Measurements from ENCODE around the gene RFC1. TPM values are rescaled to one million over a fixed set of nuclear protein-coding genes. Genes with fewer than 3 reads are reported as not detected.
"Not testable (repeated sequence)": the region's sequence is repeated elsewhere in the genome, so short reads cannot be mapped to it uniquely, and the experiment has no call there.

The RFC1 gene
- polyA plus RNA-seq, 1 donor from 2014 or later = 20.7 TPM

DNA sequence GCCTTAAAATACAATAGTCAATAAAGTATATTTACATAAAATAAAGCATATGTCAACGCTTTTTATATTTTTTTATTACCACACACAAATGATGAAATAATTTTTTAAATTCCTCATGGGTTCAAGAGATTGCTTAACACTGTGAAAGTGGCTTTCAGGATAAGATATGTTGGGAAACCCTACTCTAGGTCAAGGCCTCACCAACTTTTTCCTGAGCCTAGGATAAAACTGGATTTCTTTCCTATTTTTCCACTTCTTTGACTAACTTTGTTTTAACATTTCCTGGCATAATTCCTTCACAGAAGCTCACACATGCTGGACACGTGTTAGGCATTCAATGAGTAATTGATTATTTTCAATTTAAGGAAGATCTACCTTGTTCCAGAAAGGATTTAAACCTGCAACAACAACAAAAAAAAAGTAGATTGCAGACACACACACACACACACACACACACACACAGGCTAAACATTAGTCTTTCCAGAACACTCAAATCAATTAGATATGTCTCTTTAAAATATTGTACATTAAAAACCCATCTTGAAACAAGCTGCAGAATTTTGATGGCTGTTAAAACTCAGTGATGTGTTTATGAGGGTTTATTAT, 49.6 kb upstream of the RFC1 start:
- Histone ChIP-seq H3K4me2 (ENCODE audit: low read length) (no peak overlapping the region), H3K9me3 (ENCODE audit: low read length) (no peaks in the 10 kb centered on the region), H3F3A (ENCODE audit: insufficient read depth, low read length, poor library complexity, severe bottlenecking) (no peaks in the 10 kb centered on the region), H3K9me2 (ENCODE audit: insufficient read depth, low read length) (no peaks in the 10 kb centered on the region), H3K36me3 (ENCODE audit: insufficient read depth, low read length) (no peaks in the 10 kb centered on the region), H3K4me3 (ENCODE audit: low read length) (no peak overlapping the region), H3K79me2 (replicated peaks; ENCODE audit: insufficient read depth, low read length) (no peaks in the 10 kb centered on the region), H3K27me3 (ENCODE audit: insufficient read depth, low read depth, low read length) (no peaks in the 10 kb centered on the region), H3K9ac (ENCODE audit: low read length) (no peak overlapping the region), H3K27ac (ENCODE audit: low read length) (no peak overlapping the region), H2AFZ (ENCODE audit: low read depth, low read length) (no peak overlapping the region), H4K20me1 (ENCODE audit: insufficient read depth) (no peaks in the 10 kb centered on the region)
- TF ChIP-seq POLR2AphosphoS5 (IDR thresholded peaks at IDR 0.05) = no peak

DNA sequence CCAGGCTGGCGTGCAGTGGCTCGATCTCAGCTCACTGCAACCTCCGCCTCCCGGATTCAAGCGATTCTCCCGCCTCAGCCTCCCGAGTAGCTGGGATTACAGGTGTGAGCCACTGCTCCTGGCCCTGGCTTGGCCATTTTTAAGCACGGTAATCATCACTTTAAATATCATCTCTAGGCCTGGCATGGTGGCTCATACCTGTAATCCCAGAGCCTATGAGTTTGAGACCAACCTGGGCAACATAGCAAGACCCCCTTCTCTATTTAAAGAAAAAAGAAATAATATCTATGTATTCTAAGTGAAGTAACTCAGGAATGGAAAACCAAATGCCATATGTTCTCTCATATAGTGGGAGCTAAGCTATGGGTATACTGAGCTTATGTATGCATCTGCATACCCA, 45.4 kb upstream of the RFC1 start:
- not testable (repeated sequence) for H3K4me2 ChIP-seq (ENCODE audit: low read length); H3K9ac ChIP-seq (ENCODE audit: low read length); H3K27me3 ChIP-seq (ENCODE audit: insufficient read depth, low read depth, low read length); H3K36me3 ChIP-seq (ENCODE audit: insufficient read depth, low read length); H2AFZ ChIP-seq (ENCODE audit: low read depth, low read length); H3K4me3 ChIP-seq (ENCODE audit: low read length); H3K79me2 ChIP-seq (replicated peaks; ENCODE audit: insufficient read depth, low read length); H3K27ac ChIP-seq (ENCODE audit: low read length); H4K20me1 ChIP-seq (ENCODE audit: insufficient read depth); H3F3A ChIP-seq (ENCODE audit: insufficient read depth, low read length, poor library complexity, severe bottlenecking); H3K9me3 ChIP-seq (ENCODE audit: low read length); H3K9me2 ChIP-seq (ENCODE audit: insufficient read depth, low read length)

DNA sequence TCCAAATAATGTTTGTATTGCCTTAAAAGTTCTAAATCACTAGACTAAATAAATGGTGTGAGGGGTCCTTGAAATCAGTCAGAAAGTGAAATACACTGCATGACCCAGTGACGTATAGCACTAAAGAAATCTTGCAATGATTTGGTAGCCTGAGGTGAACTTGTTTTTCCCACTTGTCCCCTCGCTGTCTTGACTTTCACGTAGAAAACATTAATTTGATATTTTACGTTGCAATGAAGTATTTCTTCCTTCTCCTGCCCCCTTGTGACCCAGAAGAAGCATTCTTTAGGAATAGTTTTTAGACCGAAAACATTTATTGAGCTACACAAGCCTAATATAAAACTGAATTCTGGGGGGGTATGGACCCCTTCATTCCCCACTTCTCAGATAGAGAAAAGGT, 44.3 kb upstream of the RFC1 start:
- no peak overlapping the region for H3K9ac ChIP-seq (ENCODE audit: low read length)
- H3F3A ChIP-seq (ENCODE audit: insufficient read depth, low read length, poor library complexity, severe bottlenecking) = no peaks in the 10 kb centered on the region
- H2AFZ ChIP-seq (ENCODE audit: low read depth, low read length) = no peak overlapping the region
- H3K9me2 ChIP-seq (ENCODE audit: insufficient read depth, low read length) = no peaks in the 10 kb centered on the region
- H3K9me3 ChIP-seq (ENCODE audit: low read length) = no peaks in the 10 kb centered on the region
- no peak for TF ChIP-seq SMC3 (conservative IDR thresholded peaks at IDR 0.05; ENCODE audit: poor library complexity)
- no peak for TF ChIP-seq EZH2 (IDR thresholded peaks at IDR 0.05; ENCODE audit: borderline replicate concordance, insufficient read depth, low read length, poor library complexity, severe bottlenecking)
- TF ChIP-seq EP300 (conservative IDR thresholded peaks at IDR 0.05; ENCODE audit: poor library complexity, severe bottlenecking) = no peak
- TF ChIP-seq, protein P1, sequence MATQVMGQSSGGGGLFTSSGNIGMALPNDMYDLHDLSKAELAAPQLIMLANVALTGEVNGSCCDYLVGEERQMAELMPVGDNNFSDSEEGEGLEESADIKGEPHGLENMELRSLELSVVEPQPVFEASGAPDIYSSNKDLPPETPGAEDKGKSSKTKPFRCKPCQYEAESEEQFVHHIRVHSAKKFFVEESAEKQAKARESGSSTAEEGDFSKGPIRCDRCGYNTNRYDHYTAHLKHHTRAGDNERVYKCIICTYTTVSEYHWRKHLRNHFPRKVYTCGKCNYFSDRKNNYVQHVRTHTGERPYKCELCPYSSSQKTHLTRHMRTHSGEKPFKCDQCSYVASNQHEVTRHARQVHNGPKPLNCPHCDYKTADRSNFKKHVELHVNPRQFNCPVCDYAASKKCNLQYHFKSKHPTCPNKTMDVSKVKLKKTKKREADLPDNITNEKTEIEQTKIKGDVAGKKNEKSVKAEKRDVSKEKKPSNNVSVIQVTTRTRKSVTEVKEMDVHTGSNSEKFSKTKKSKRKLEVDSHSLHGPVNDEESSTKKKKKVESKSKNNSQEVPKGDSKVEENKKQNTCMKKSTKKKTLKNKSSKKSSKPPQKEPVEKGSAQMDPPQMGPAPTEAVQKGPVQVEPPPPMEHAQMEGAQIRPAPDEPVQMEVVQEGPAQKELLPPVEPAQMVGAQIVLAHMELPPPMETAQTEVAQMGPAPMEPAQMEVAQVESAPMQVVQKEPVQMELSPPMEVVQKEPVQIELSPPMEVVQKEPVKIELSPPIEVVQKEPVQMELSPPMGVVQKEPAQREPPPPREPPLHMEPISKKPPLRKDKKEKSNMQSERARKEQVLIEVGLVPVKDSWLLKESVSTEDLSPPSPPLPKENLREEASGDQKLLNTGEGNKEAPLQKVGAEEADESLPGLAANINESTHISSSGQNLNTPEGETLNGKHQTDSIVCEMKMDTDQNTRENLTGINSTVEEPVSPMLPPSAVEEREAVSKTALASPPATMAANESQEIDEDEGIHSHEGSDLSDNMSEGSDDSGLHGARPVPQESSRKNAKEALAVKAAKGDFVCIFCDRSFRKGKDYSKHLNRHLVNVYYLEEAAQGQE (IDR thresholded peaks at IDR 0.05; ENCODE audit: borderline replicate concordance) = no peak
- TF ChIP-seq POLR2AphosphoS5 (IDR thresholded peaks at IDR 0.05) = no peak
- H4K20me1 ChIP-seq (ENCODE audit: insufficient read depth) = no peaks in the 10 kb centered on the region
- no peak overlapping the region for H3K27ac ChIP-seq (ENCODE audit: low read length)
- H3K79me2 ChIP-seq (replicated peaks; ENCODE audit: insufficient read depth, low read length) = no peaks in the 10 kb centered on the region
- no peak overlapping the region for H3K4me3 ChIP-seq (ENCODE audit: low read length)
- H3K27me3 ChIP-seq (ENCODE audit: insufficient read depth, low read depth, low read length) = no peaks in the 10 kb centered on the region
- no peak overlapping the region for H3K4me2 ChIP-seq (ENCODE audit: low read length)
- H3K36me3 ChIP-seq (ENCODE audit: insufficient read depth, low read length) = no peaks in the 10 kb centered on the region

DNA sequence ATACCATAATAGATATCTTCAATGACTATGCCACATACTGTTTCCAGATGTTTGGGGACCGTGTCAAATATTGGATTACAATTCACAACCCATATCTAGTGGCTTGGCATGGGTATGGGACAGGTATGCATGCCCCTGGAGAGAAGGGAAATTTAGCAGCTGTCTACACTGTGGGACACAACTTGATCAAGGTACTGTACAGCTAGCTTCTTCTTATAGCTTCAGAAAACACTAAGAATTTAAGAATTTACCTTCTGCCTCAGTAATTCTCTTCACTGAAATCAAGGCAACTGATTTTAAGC, 41.4 kb upstream of the RFC1 start:
- H3K9ac ChIP-seq (ENCODE audit: low read length) = no peak overlapping the region
- no peaks in the 10 kb centered on the region for H3K9me3 ChIP-seq (ENCODE audit: low read length)
- H3K4me3 ChIP-seq (ENCODE audit: low read length) = no peak overlapping the region
- no peaks in the 10 kb centered on the region for H3K36me3 ChIP-seq (ENCODE audit: insufficient read depth, low read length)
- no peaks in the 10 kb centered on the region for H3K9me2 ChIP-seq (ENCODE audit: insufficient read depth, low read length)
- H3F3A ChIP-seq (ENCODE audit: insufficient read depth, low read length, poor library complexity, severe bottlenecking) = no peaks in the 10 kb centered on the region
- TF ChIP-seq RAD21 (conservative IDR thresholded peaks at IDR 0.05) (no peak), SMC3 (conservative IDR thresholded peaks at IDR 0.05; ENCODE audit: poor library complexity) (no peak), POLR2AphosphoS5 (IDR thresholded peaks at IDR 0.05) (no peak), EP300 (conservative IDR thresholded peaks at IDR 0.05; ENCODE audit: poor library complexity, severe bottlenecking) (no peak), EZH2 (IDR thresholded peaks at IDR 0.05; ENCODE audit: borderline replicate concordance, insufficient read depth, low read length, poor library complexity, severe bottlenecking) (no peak), MXI1 (conservative IDR thresholded peaks at IDR 0.05; ENCODE audit: poor library complexity, severe bottlenecking) (no peak), TAF1 (IDR thresholded peaks at IDR 0.05; ENCODE audit: low read depth) (no peak)
- TF ChIP-seq, protein P1 (IDR thresholded peaks at IDR 0.05; ENCODE audit: borderline replicate concordance) = no peak
- TF ChIP-seq, protein P2, sequence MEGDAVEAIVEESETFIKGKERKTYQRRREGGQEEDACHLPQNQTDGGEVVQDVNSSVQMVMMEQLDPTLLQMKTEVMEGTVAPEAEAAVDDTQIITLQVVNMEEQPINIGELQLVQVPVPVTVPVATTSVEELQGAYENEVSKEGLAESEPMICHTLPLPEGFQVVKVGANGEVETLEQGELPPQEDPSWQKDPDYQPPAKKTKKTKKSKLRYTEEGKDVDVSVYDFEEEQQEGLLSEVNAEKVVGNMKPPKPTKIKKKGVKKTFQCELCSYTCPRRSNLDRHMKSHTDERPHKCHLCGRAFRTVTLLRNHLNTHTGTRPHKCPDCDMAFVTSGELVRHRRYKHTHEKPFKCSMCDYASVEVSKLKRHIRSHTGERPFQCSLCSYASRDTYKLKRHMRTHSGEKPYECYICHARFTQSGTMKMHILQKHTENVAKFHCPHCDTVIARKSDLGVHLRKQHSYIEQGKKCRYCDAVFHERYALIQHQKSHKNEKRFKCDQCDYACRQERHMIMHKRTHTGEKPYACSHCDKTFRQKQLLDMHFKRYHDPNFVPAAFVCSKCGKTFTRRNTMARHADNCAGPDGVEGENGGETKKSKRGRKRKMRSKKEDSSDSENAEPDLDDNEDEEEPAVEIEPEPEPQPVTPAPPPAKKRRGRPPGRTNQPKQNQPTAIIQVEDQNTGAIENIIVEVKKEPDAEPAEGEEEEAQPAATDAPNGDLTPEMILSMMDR (IDR thresholded peaks at IDR 0.05; ENCODE audit: poor library complexity, severe bottlenecking) = no peak
- no peak overlapping the region for H3K4me2 ChIP-seq (ENCODE audit: low read length)
- H3K79me2 ChIP-seq (replicated peaks; ENCODE audit: insufficient read depth, low read length) = no peaks in the 10 kb centered on the region
- H4K20me1 ChIP-seq (ENCODE audit: insufficient read depth) = no peaks in the 10 kb centered on the region
- H2AFZ ChIP-seq (ENCODE audit: low read depth, low read length) = no peak overlapping the region
- no peak overlapping the region for H3K27ac ChIP-seq (ENCODE audit: low read length)
- no peaks in the 10 kb centered on the region for H3K27me3 ChIP-seq (ENCODE audit: insufficient read depth, low read depth, low read length)

Measured in neural cell (in vitro differentiated cells).